ENCODE data around the gene GPR50. TPM values are rescaled to one million over a fixed set of nuclear protein-coding genes. Genes with fewer than 3 reads are reported as not detected.

GPR50 gene
- polyA plus RNA-seq, 1 donor from 2014 or later, result not detected

GRCh38 chrX:151178746-151179145 is 2.4 kb downstream of the GPR50 start:
- Histone ChIP-seq H3K4me3 (ENCODE audit: low read length) (no peak overlapping the region), H4K20me1 (ENCODE audit: insufficient read depth) (no peaks in the 10 kb centered on the region), H3K79me2 (replicated peaks; ENCODE audit: insufficient read depth, low read length) (no peaks in the 10 kb centered on the region), H3K27ac (ENCODE audit: low read length) (no peak overlapping the region), H3K9me3 (ENCODE audit: low read length) (no peaks in the 10 kb centered on the region), H3K36me3 (ENCODE audit: insufficient read depth, low read length) (no peaks in the 10 kb centered on the region), H2AFZ (ENCODE audit: low read depth, low read length) (no peak overlapping the region), H3F3A (ENCODE audit: insufficient read depth, low read length, poor library complexity, severe bottlenecking) (no peaks in the 10 kb centered on the region), H3K4me2 (ENCODE audit: low read length) (no peak overlapping the region), H3K27me3 (ENCODE audit: insufficient read depth, low read depth, low read length) (peaks cover 54% of the 10 kb centered on the region), H3K9me2 (ENCODE audit: insufficient read depth, low read length) (no peaks in the 10 kb centered on the region), H3K9ac (ENCODE audit: low read length) (no peak overlapping the region)
- TF ChIP-seq RAD21 (conservative IDR thresholded peaks at IDR 0.05), result no peak
- no peak for TF ChIP-seq TAF1 (IDR thresholded peaks at IDR 0.05; ENCODE audit: low read depth)
- no peak for TF ChIP-seq EP300 (conservative IDR thresholded peaks at IDR 0.05; ENCODE audit: poor library complexity, severe bottlenecking)
- no peak for TF ChIP-seq CTCF (IDR thresholded peaks at IDR 0.05; ENCODE audit: poor library complexity, severe bottlenecking)
- no peak for TF ChIP-seq REST (IDR thresholded peaks at IDR 0.05; ENCODE audit: borderline replicate concordance)
- TF ChIP-seq POLR2AphosphoS5 (IDR thresholded peaks at IDR 0.05), result no peak
- TF ChIP-seq EZH2 (IDR thresholded peaks at IDR 0.05; ENCODE audit: borderline replicate concordance, insufficient read depth, low read length, poor library complexity, severe bottlenecking), result no peak

GRCh38 chrX:151180400-151180799 is 4.0 kb downstream of the GPR50 start:
- peaks cover 41% of the 10 kb centered on the region for H3K27me3 ChIP-seq (ENCODE audit: insufficient read depth, low read depth, low read length)
- H3K27ac ChIP-seq (ENCODE audit: low read length), result no peak overlapping the region
- H3K4me2 ChIP-seq (ENCODE audit: low read length), result no peak overlapping the region
- H4K20me1 ChIP-seq (ENCODE audit: insufficient read depth), result no peaks in the 10 kb centered on the region
- no peaks in the 10 kb centered on the region for H3K79me2 ChIP-seq (replicated peaks; ENCODE audit: insufficient read depth, low read length)
- no peaks in the 10 kb centered on the region for H3K9me3 ChIP-seq (ENCODE audit: low read length)
- H3K9ac ChIP-seq (ENCODE audit: low read length), result no peak overlapping the region
- H3F3A ChIP-seq (ENCODE audit: insufficient read depth, low read length, poor library complexity, severe bottlenecking), result no peaks in the 10 kb centered on the region
- no peak for TF ChIP-seq POLR2AphosphoS5 (IDR thresholded peaks at IDR 0.05)
- no peak for TF ChIP-seq REST (IDR thresholded peaks at IDR 0.05; ENCODE audit: borderline replicate concordance)
- TF ChIP-seq SMC3 (conservative IDR thresholded peaks at IDR 0.05; ENCODE audit: poor library complexity), result no peak
- no peak for TF ChIP-seq MXI1 (conservative IDR thresholded peaks at IDR 0.05; ENCODE audit: poor library complexity, severe bottlenecking)
- TF ChIP-seq TAF1 (IDR thresholded peaks at IDR 0.05; ENCODE audit: low read depth), result no peak
- TF ChIP-seq EP300 (conservative IDR thresholded peaks at IDR 0.05; ENCODE audit: poor library complexity, severe bottlenecking), result no peak
- TF ChIP-seq EZH2 (IDR thresholded peaks at IDR 0.05; ENCODE audit: borderline replicate concordance, insufficient read depth, low read length, poor library complexity, severe bottlenecking), result no peak
- no peak for TF ChIP-seq RAD21 (conservative IDR thresholded peaks at IDR 0.05)
- TF ChIP-seq CTCF (IDR thresholded peaks at IDR 0.05; ENCODE audit: poor library complexity, severe bottlenecking), result no peak
- H2AFZ ChIP-seq (ENCODE audit: low read depth, low read length), result no peak overlapping the region
- no peak overlapping the region for H3K4me3 ChIP-seq (ENCODE audit: low read length)
- H3K9me2 ChIP-seq (ENCODE audit: insufficient read depth, low read length), result no peaks in the 10 kb centered on the region
- H3K36me3 ChIP-seq (ENCODE audit: insufficient read depth, low read length), result no peaks in the 10 kb centered on the region

Measured in neural cell (in vitro differentiated cells).